ENCODE measurements around the gene MYLK2. TPM values are rescaled to one million over a fixed set of nuclear protein-coding genes. Genes with fewer than 3 reads are reported as not detected.

MYLK2 gene
- total RNA-seq, 1 donor from 2014 or later, result 1.0 TPM

GRCh38 chr20:31851240-31851955 is 32.2 kb downstream of the MYLK2 start:
- intact Hi-C loops (cut with micrococcal nuclease), result loop anchor here (5.0 kb wide), 1 partner anchor 166 kb away; no protein-coding TSS in a partner anchor

- intact Hi-C loops (cut with micrococcal nuclease), result loop anchor here (5.0 kb wide), 1 partner anchor 164 kb away; no protein-coding TSS in a partner anchor
These were observed 34.3 kb downstream of the MYLK2 start for GRCh38 chr20:31853481-31853880.

DNA sequence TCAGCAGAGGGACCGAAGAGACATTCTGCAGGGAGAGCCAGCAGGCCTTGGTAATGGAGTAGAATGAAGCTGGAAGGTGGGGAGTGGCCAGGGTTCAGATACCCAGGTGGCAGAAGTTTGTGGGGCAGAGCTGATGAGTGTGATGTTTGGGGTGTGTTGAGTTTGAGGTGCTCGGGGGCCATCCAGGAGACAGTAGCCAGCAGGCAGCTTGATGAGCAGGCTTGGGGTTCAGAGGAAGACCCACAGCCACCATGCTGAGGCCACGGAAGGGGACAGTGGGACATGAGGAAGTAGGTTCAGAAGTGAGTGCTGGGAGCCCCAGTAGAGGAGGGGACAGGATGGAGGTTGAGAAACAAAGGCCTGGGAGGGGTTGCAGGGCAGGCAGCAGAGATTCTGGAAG is 37.4 kb downstream of the MYLK2 start:
- intact Hi-C loops (cut with micrococcal nuclease), result no loop called here

GRCh38 chr20:31857861-31858759 is 39.0 kb downstream of the MYLK2 start:
- intact Hi-C loops (cut with micrococcal nuclease), result no loop called here

GRCh38 chr20:31858760-31859083 is 39.6 kb downstream of the MYLK2 start:
- intact Hi-C loops (cut with micrococcal nuclease), result no loop called here

DNA sequence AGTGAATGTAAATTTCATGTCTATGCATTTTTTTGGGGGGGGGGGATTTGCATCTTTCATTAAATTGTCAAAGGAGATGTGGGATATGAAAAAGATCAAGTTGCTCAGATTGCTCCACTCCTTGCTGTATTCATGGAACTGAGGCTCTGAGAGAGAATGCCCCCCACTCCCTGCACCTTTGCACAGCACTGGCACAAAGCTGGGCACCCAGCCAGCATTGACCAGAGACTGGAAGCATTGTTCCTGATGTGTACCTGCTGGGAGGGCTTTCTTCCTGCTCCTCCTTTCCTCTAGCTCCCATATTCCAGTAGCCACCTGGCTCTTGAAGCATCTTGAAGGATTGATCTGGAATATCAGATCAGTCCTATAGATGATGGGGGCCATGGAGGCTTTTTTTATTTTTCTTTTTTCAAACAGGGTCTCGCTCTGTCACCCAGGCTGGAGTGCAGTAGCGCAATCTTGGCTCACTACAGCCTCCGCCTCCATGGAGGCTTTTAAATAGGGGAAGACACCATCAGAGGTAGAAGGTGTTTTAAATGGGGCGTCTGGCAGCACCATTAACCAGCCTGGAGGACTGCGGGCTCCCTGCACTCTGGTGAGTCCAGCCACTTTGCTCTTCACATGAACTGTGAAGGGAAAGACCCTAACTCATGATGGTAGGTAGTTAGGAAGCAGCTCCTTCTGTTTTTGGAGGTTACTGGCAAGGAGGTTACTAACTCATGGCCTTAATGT is 40.3 kb downstream of the MYLK2 start:
- intact Hi-C loops (cut with micrococcal nuclease), result no loop called here

- intact Hi-C loops (cut with micrococcal nuclease), result no loop called here
These were observed 40.8 kb downstream of the MYLK2 start for GRCh38 chr20:31859998-31860380.

DNA sequence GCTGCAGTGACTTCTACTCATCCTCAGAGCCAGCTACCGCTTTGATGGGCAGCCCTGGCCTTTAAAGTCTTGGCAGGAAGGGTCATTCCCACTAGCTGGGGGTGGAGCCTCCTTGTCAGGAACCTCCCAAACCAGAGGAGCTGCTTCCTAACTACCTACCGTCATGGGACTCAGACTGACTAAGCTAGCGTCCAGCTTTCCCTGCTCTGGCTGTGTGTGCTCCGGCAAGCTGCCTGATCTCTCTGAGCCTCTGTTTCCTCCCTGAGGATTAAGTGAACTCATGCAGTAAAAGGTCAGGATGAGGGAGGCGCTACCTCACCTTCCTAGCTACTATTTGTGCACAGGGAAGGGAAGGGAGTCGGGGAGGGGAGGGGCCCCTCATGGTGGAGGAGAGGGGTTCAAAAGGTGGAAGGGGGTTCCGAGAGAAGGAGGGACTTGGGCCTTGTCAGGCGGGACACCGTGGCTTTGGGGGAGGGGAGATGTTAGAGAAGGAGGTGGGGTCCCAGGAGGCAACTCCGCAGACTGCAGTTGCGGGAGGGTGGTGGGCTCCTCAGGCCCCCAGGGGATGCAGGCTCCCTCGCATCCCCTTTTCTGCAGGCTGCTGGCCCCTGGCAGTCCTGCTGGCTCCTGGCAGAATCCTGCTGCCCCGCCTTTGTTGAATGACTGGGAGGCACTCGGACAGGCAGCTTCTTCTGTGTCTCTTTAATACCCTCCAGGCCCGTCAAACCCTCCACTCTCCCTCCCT is 41.4 kb downstream of the MYLK2 start:
- intact Hi-C loops (cut with micrococcal nuclease), result loop anchor here (1.0 kb wide), 1 partner anchor 10 kb away; the partner anchor contains the start of genes DUSP15 and TTLL9

GRCh38 chr20:31861135-31861384 is 41.9 kb downstream of the MYLK2 start:
- intact Hi-C loops (cut with micrococcal nuclease), result loop anchor here (1.0 kb wide), 1 partner anchor 9 kb away; the partner anchor contains the start of genes DUSP15 and TTLL9

GRCh38 chr20:31861385-31862156 is 42.4 kb downstream of the MYLK2 start:
- intact Hi-C loops (cut with micrococcal nuclease), result loop anchor here (1.0 kb wide), 1 partner anchor 9 kb away; the partner anchor contains the start of genes DUSP15 and TTLL9

DNA sequence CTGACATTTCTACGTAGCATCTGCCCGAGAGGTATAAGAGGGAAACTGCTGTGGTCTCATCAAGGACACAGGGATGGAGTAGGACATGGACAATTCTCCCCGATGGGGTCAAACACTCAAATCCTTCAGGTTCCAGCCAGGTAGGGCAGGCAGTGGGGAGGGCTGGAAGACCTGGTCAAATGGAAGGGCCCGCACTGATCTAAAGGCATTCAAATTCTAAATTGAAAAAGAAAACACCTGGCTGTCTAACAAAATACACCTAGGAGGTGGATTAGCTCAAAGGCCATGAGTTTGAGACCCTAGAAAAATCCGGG is 43.0 kb downstream of the MYLK2 start:
- intact Hi-C loops (cut with micrococcal nuclease), result no loop called here

- intact Hi-C loops (cut with micrococcal nuclease), result no loop called here
These were observed 43.4 kb downstream of the MYLK2 start for GRCh38 chr20:31862506-31862905.

- intact Hi-C loops (cut with micrococcal nuclease), result no loop called here
These were observed 44.3 kb downstream of the MYLK2 start for GRCh38 chr20:31863296-31864085.

DNA sequence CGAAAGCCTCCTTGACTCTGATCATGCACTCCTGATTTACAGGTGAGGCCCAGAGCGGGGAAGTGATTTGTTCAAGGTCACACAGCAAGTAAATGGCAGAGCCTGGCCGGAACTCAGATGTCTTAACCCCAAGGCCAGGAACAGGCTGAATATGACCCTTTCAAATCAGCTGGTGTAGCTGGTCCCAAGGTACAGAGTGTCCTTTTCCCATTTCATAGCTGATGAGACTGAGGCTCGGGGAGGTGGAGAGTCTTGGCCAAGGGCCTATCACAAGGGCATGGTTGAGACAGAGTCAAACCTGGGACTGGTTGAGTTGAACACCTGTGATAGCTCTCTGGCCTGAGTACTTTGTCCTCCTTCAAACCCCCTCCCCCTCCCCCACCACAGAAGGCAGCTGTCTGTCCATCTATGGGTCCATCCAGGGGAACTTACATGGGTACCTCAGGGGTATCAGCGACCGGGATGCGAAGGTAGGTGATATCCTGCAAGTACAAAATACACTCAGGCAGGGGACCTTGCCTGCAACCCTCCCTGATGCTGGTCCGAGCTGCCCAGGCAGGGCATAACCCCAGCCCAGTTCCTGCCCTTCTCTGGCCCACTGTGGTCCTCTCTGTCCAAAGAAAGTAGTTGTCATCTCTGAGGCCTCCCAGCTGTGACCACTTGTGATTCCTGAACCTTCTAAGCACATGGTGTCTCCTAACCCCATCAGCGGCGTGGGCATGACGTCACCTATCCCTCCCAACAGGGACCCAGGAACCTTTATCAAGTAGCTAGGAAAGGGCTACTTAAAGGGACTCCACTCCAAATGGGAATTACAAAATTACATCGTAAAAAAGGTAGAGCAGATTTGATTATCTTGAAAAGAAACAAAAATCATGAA is 45.6 kb downstream of the MYLK2 start:
- intact Hi-C loops (cut with micrococcal nuclease), result no loop called here

- intact Hi-C loops (cut with micrococcal nuclease), result no loop called here
These were observed 47.1 kb downstream of the MYLK2 start for GRCh38 chr20:31866221-31866620.

DNA sequence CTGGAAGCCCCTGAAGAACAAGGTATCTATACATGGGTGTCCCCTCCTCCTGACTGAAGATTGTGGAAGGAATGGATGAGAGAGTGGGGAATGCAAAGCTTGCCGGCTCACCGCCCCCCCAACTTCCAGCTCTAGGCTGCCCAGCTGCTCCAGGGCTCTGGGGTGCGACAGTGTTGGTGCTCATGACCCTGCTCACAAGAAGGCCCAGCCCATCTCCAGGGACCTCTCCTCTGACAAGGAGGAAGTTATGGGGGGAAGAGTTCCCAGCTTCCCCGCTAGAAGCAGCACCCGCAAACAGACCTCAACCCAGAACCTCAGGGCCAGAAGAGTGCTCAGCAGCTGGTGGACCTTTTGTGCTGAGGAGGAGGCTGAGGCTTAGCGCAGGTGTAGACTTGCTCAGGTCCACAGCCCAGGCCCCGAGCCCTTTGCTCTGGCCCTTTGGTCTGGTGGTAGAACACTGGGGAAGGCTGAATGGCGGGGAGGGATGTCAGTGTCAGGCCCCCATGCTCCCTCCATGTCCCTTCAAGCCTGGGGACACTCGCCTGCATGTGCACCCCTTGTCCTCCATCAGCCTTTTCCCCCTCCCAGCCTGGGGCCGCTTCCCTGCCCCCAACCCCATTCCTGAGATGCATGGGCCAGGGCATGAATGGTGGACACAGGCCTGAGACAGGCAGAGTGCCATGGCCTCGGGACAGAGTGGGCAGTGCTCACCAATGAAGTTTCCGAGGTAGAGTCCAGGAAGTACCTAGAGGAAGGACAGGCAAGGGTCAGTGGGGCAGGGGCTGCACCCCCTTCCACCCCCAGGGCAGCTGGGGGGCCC is 49.9 kb downstream of the MYLK2 start:
- intact Hi-C loops (cut with micrococcal nuclease), result no loop called here

GRCh38 chr20:31869673-31869941 is 50.5 kb downstream of the MYLK2 start:
- intact Hi-C loops (cut with micrococcal nuclease), result no loop called here

Measured in T-helper 2 cell treated with Interferon-gamma antibody and Interleukin-4, amounts not matched to agents 100 ng/mL and 5 ng/mL, for 36 hours (primary cell).